Cardiac fibroblast (primary cell): ENCODE measurements around the gene PIN1.
"Not testable (repeated sequence)": the region's sequence is repeated elsewhere in the genome, so short reads cannot be mapped to it uniquely, and the experiment has no call there.

Source experiments
- DNase-seq, 2 donors: peaks; one replicate each; pipeline versions ENCODE4 v3.0.0 to v3.0.0-alpha.2; 2010; ENCODE audit warnings: low read depth in 2 of 2
- H3K4me3 ChIP-seq, 2 donors: replicated peaks in 1 of 2; 1 replicate in 1 of 2; 2 replicates in 1 of 2; pipeline ENCODE4 v1.5.1; 2011; ENCODE audit warnings: low read depth in 2 of 2, low read length in 2 of 2, mild to moderate bottlenecking in 2 of 2, moderate library complexity in 1 of 2
- CTCF ChIP-seq: IDR thresholded peaks from one replicate; pipeline ENCODE4 v1.5.1; 2011; ENCODE audit warnings: low read depth, mild to moderate bottlenecking, low read length, inconsistent platforms

PIN1 gene

GRCh38 chr19:9819596-9819909 lies 15.6 kb upstream of the PIN1 start:
- no peak for TF ChIP-seq CTCF
- H3K4me3 ChIP-seq: peak overlapping the region in 1 of 2 donors; percentile 35
- no peak for DNase-seq

- DNase-seq, H3K4me3 ChIP-seq: not testable (repeated sequence)
Measured at GRCh38 chr19:9820034-9820433, 15.1 kb upstream of the PIN1 start.

GRCh38 chr19:9823816-9824215 lies 11.3 kb upstream of the PIN1 start:
- H3K4me3 ChIP-seq: no peak overlapping the region
- DNase-seq: no peak
- no peak for TF ChIP-seq CTCF

GRCh38 chr19:9827289-9828238 lies 7.6 kb upstream of the PIN1 start, which contains the start of gene UBL5:
TSS of gene UBL5 (plus strand) at chr19:9827918. CDS start at chr19:9828338, 420 bp downstream.
- peak; percentile 83 for DNase-seq
- H3K4me3 ChIP-seq: peak within 1 kb of the TSS; percentile 94
- TF ChIP-seq CTCF: no peak

- H3K4me3 ChIP-seq: peak overlapping the region; percentile 94
- TF ChIP-seq CTCF: no peak
- DNase-seq: no peak
Measured at GRCh38 chr19:9828551-9829063, 6.5 kb upstream of the PIN1 start.

- no peak for DNase-seq
- TF ChIP-seq CTCF: no peak
- H3K4me3 ChIP-seq: peak overlapping the region; percentile 68 to 86
Measured at GRCh38 chr19:9834307-9834725, 802 bp upstream of the PIN1 start.

- peak overlapping the region; percentile 88 to 89 for H3K4me3 ChIP-seq
- TF ChIP-seq CTCF: no peak
- DNase-seq: no peak
Measured at GRCh38 chr19:9835507-9835949, 410 bp downstream of the PIN1 start.
